H9 (cell line): ENCODE measurements around the gene COPZ2. TPM values are rescaled to one million over a fixed set of nuclear protein-coding genes. Genes with fewer than 3 reads are reported as not detected.

Source experiments
- DNase-seq: peaks from one replicate; pipeline ENCODE4 v3.0.0-alpha.2; 2017
- H2AFZ ChIP-seq: one replicate; pipeline ENCODE4 v1.6.1; 2013; ENCODE audit warnings: mild to moderate bottlenecking, low read length, control low read depth, moderate library complexity
- H2AK5ac ChIP-seq: 2 replicates; pipeline ENCODE4 v1.6.1; 2013; ENCODE audit warnings: low read length, control low read depth, mixed read lengths; ENCODE audit not compliant: insufficient read length
- H2BK120ac ChIP-seq: one replicate; pipeline ENCODE4 v1.6.1; 2013; ENCODE audit warnings: low read depth, mild to moderate bottlenecking, low read length, control low read depth, inconsistent platforms; ENCODE audit not compliant: poor library complexity, severe bottlenecking
- H2BK12ac ChIP-seq: 2 replicates; pipeline ENCODE4 v1.6.1; 2013; ENCODE audit warnings: low read length, control low read depth, mixed read lengths, low read depth; ENCODE audit not compliant: insufficient read length
- H2BK15ac ChIP-seq: 2 replicates; pipeline ENCODE4 v1.6.1; 2013; ENCODE audit warnings: low read depth, low read length, control low read depth
- H2BK20ac ChIP-seq: one replicate; pipeline ENCODE4 v1.6.1; 2013; ENCODE audit warnings: low read depth, mild to moderate bottlenecking, low read length, control low read depth, inconsistent platforms; ENCODE audit not compliant: poor library complexity, severe bottlenecking
- H2BK5ac ChIP-seq: 2 replicates; pipeline ENCODE4 v1.6.1; 2013; ENCODE audit warnings: low read length, control low read depth, mixed read lengths; ENCODE audit not compliant: insufficient read length
- H3K14ac ChIP-seq: 2 replicates; pipeline ENCODE4 v1.6.1; 2013; ENCODE audit warnings: low read length, control low read depth; ENCODE audit not compliant: insufficient read depth
- H3K18ac ChIP-seq: 2 replicates; pipeline ENCODE4 v1.6.1; 2013; ENCODE audit warnings: low read depth, mild to moderate bottlenecking, mixed read lengths, low read length, control low read depth; ENCODE audit not compliant: insufficient read length
- H3K23ac ChIP-seq: 2 replicates; pipeline ENCODE4 v1.6.1; 2013; ENCODE audit warnings: low read length, control low read depth, mixed read lengths, low read depth; ENCODE audit not compliant: insufficient read length
- H3K23me2 ChIP-seq: 2 replicates; pipeline ENCODE4 v1.6.1; 2013; ENCODE audit warnings: low read depth, mild to moderate bottlenecking, mixed read lengths, low read length, control low read depth; ENCODE audit not compliant: insufficient read length, poor library complexity, severe bottlenecking
- H3K27ac ChIP-seq: 2 replicates; pipeline ENCODE4 v1.5.1; 2013; ENCODE audit warnings: low read length, control low read depth, mixed read lengths, low read depth; ENCODE audit not compliant: insufficient read length
- H3K27me3 ChIP-seq: 2 replicates; pipeline ENCODE4 v1.6.1; 2013; ENCODE audit warnings: low read length, control low read depth, inconsistent platforms; ENCODE audit not compliant: insufficient read depth
- H3K4ac ChIP-seq: 2 replicates; pipeline ENCODE4 v1.6.1; 2013; ENCODE audit warnings: low read depth, mild to moderate bottlenecking, control low read depth, inconsistent platforms, low read length, moderate library complexity
- H3K4me1 ChIP-seq: 2 replicates; pipeline ENCODE4 v1.6.1; 2013; ENCODE audit warnings: low read length, control low read depth, inconsistent platforms; ENCODE audit not compliant: insufficient read depth
- H3K4me2 ChIP-seq: 2 replicates; pipeline ENCODE4 v1.6.1; 2013; ENCODE audit warnings: low read length, control low read depth, mixed read lengths; ENCODE audit not compliant: insufficient read length, insufficient read depth
- H3K56ac ChIP-seq: 2 replicates; pipeline ENCODE4 v1.6.1; 2013; ENCODE audit warnings: low read depth, mild to moderate bottlenecking, mixed read lengths, low read length, control low read depth; ENCODE audit not compliant: insufficient read length
- H3K79me1 ChIP-seq: 2 replicates; pipeline ENCODE4 v1.6.1; 2013; ENCODE audit warnings: low read depth, mild to moderate bottlenecking, moderate library complexity, low read length, control low read depth, inconsistent platforms; ENCODE audit not compliant: insufficient read depth, poor library complexity, severe bottlenecking
- H3K79me2 ChIP-seq: 2 replicates; pipeline ENCODE4 v1.6.1; 2013; ENCODE audit warnings: low read length, control low read depth, inconsistent platforms; ENCODE audit not compliant: insufficient read depth
- H3K9ac ChIP-seq: 2 replicates; pipeline ENCODE4 v1.6.1; 2013; ENCODE audit warnings: low read length, control low read depth, mixed read lengths; ENCODE audit not compliant: insufficient read length; ENCODE audit errors: extremely low read depth
- H3K9me3 ChIP-seq: one replicate; pipeline ENCODE4 v1.6.1; 2013; ENCODE audit warnings: low read depth, low read length, inconsistent platforms; ENCODE audit not compliant: control insufficient read depth
- H3T11ph ChIP-seq: one replicate; pipeline ENCODE4 v1.6.1; 2013; ENCODE audit warnings: mild to moderate bottlenecking, low read length, control low read depth, inconsistent platforms
- H4K20me1 ChIP-seq: one replicate; pipeline ENCODE4 v1.6.1; 2013; ENCODE audit not compliant: control insufficient read depth, insufficient read length, insufficient read depth
- H4K5ac ChIP-seq: 2 replicates; pipeline ENCODE4 v1.6.1; 2013; ENCODE audit warnings: low read depth, mild to moderate bottlenecking, mixed read lengths, low read length, control low read depth; ENCODE audit not compliant: insufficient read length
- H4K8ac ChIP-seq: replicated peaks from 2 replicates; pipeline ENCODE4 v1.6.1; 2013; ENCODE audit warnings: low read length, control low read depth, mixed read lengths, low read depth; ENCODE audit not compliant: insufficient read length
- H4K91ac ChIP-seq: 2 replicates; pipeline ENCODE4 v1.6.1; 2013; ENCODE audit warnings: low read depth, mild to moderate bottlenecking, moderate library complexity, mixed read lengths, low read length, control low read depth; ENCODE audit not compliant: insufficient read length
- H3K27ac Mint-ChIP-seq, 3 experiments: 2 replicates in 2 of 3; 3 replicates in 1 of 3; pipeline ENCODE4 v1.8.0; 2020 to 2021; ENCODE audit warnings: mixed read lengths in 3 of 3, mild to moderate bottlenecking in 1 of 3, moderate library complexity in 1 of 3
- H3K27me3 Mint-ChIP-seq: 2 replicates; pipeline ENCODE4 v1.8.0; 2021; ENCODE audit warnings: low read depth, mild to moderate bottlenecking, moderate library complexity, mixed read lengths
- H3K36me3 Mint-ChIP-seq, 3 experiments: 2 replicates in 2 of 3; 3 replicates in 1 of 3; pipeline ENCODE4 v1.8.0; 2020 to 2021; ENCODE audit warnings: low read depth in 3 of 3, mixed read lengths in 3 of 3; ENCODE audit not compliant: insufficient read depth in 1 of 3
- H3K4me1 Mint-ChIP-seq, 2 experiments: 2 replicates each; pipeline ENCODE4 v1.8.0; 2020; ENCODE audit warnings: mixed read lengths in 2 of 2
- H3K4me3 Mint-ChIP-seq, 2 experiments: 2 replicates in 1 of 2; 3 replicates in 1 of 2; pipeline ENCODE4 v1.8.0; 2020 to 2021; ENCODE audit warnings: mild to moderate bottlenecking in 2 of 2, mixed read lengths in 2 of 2, moderate library complexity in 1 of 2
- H3K9me3 Mint-ChIP-seq, 2 experiments: 2 replicates in 1 of 2; 3 replicates in 1 of 2; pipeline ENCODE4 v1.8.0; 2020; ENCODE audit warnings: mild to moderate bottlenecking in 2 of 2, mixed read lengths in 2 of 2, moderate library complexity in 1 of 2
- WGBS: extraction: QIAGEN DNeasy Blood & Tissue Kit; methylation state at CpG from one replicate; pipeline ENCODE4 v1.1.7; 2013; ENCODE audit warnings: missing lambda C conversion rate, low lambda C conversion rate, mixed read lengths; ENCODE audit not compliant: insufficient read length; ENCODE audit errors: extremely low coverage; 5-methylcytosine and 5-hydroxymethylcytosine counted together
- total RNA-seq: library from RNA; stranded (reverse); gene quantifications from 2 replicates; pipeline ENCODE4 v1.2.1, GENCODE V29; 2021
- TF ChIP-seq, protein P1 (sequence below): fragments of 200-600 bp; sonication (generic); conservative IDR thresholded peaks from 3 replicates; pipeline ENCODE4 v1.8.0; 2021; ENCODE audit warnings: antibody characterized with exemption, mild to moderate bottlenecking

The COPZ2 gene
- total RNA-seq, 1 experiment from 2014 or later = 0.68 TPM

DNA sequence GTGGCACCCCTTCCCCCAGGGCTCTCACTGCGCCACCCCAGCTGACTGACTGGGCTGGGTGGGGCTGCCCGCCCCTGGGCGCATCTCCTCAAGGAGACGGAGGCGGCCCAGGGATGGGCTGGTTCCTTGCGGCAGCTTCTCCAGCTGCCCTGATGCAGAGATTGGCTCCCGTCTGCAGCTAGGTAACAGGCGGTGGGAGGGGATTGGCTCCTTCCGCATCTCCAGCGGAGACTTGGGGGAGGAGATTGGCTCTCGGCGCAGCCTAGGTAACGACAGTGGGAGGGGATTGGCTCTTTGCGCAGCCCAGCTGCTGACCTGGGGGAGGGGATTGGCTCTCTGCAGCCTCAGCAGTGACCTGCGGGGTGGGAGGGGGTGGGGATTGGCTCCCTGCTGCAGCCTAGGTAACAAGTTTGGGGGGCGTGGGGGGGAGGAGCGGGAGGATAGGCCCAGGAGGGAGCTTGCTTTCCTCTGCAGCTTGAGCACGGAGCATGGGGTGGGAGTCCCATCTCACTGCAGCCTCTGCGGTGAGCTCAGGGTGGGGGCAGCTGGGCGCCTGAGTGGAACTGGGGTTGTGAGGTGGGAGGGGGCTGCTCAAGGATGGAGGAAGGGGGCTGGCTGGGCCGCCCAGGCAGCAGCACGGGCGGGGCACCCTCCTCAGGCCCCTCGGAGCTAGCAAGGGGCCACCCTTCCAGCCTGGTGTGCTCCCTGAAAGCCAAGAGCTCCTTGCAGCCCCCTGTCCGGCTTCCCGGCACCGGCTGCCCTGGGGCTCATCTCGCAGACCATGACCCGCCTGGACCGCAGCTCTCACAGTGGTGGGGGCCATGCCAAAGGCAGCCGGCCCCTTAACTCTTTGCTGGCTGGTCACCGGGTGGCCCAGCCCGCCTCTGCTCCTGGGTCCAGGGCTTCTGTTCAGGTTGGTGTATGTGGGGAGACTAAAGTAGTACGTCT lies 16.9 kb upstream of the COPZ2 start:
- Mint-ChIP-seq H3K9me3 (no peaks in the 10 kb centered on the region; a peak in 2 of 5 replicates), H3K27ac (peak overlapping the region; percentile 99 to 100 (median 100)), H3K36me3 (peaks cover 64 to 72% (median 65%) of the 10 kb centered on the region in 3 experiments), H3K4me3 (peak overlapping the region; percentile 90 to 94), H3K4me1 (peaks cover 70 to 82% of the 10 kb centered on the region in 2 experiments), H3K27me3 (no peaks in the 10 kb centered on the region; the same call in 1 of the 2 replicates)
- Histone ChIP-seq H2BK12ac (no peak overlapping the region), H3K4me2 (peak overlapping the region; percentile 77), H2BK120ac (peak overlapping the region; percentile 28), H3K79me2 (peaks cover 15% of the 10 kb centered on the region; the same call in 1 of the 2 replicates), H2BK5ac (no peak overlapping the region), H4K20me1 (no peaks in the 10 kb centered on the region), H3K4ac (no peak overlapping the region), H4K8ac (no peak overlapping the region), H3K56ac (no peak overlapping the region), H3K79me1 (peaks cover 4% of the 10 kb centered on the region), H3K23ac (no peak overlapping the region), H4K91ac (no peak overlapping the region), H3K9ac (peak overlapping the region; percentile 49), H2AK5ac (no peak overlapping the region), H3K23me2 (peaks cover 8% of the 10 kb centered on the region), H3K14ac (peak overlapping the region; percentile 74), H3K27ac (peak overlapping the region; percentile 72), H3T11ph (no peak overlapping the region), H2AFZ (no peak overlapping the region), H4K5ac (no peak overlapping the region), H3K27me3 (no peaks in the 10 kb centered on the region), H3K9me3 (no peaks in the 10 kb centered on the region), H2BK15ac (no peak overlapping the region), H2BK20ac (no peak overlapping the region), H3K18ac (peak overlapping the region; percentile 41), H3K4me1 (peaks cover 18% of the 10 kb centered on the region; the same call in 1 of the 2 replicates)
- WGBS = no CpG with 5 or more reads among the region's 34 CpGs
- TF ChIP-seq, protein P1, sequence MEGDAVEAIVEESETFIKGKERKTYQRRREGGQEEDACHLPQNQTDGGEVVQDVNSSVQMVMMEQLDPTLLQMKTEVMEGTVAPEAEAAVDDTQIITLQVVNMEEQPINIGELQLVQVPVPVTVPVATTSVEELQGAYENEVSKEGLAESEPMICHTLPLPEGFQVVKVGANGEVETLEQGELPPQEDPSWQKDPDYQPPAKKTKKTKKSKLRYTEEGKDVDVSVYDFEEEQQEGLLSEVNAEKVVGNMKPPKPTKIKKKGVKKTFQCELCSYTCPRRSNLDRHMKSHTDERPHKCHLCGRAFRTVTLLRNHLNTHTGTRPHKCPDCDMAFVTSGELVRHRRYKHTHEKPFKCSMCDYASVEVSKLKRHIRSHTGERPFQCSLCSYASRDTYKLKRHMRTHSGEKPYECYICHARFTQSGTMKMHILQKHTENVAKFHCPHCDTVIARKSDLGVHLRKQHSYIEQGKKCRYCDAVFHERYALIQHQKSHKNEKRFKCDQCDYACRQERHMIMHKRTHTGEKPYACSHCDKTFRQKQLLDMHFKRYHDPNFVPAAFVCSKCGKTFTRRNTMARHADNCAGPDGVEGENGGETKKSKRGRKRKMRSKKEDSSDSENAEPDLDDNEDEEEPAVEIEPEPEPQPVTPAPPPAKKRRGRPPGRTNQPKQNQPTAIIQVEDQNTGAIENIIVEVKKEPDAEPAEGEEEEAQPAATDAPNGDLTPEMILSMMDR = no peak
- DNase-seq = peak; percentile 100
